GM19023 (cell line): ENCODE measurements around the gene DLG2.

Experiments
- ATAC-seq: cut with Tn5 transposase; IDR thresholded peaks from one replicate; pipeline ENCODE4 v1.9.1; 2021; ENCODE audit warnings: mild to moderate bottlenecking, moderate library complexity; ENCODE audit not compliant: unreplicated experiment

DLG2 gene

GRCh38 chr11:84089072-84090057, 1537.8 kb downstream of the DLG2 start:
- no peak for ATAC-seq

DNA sequence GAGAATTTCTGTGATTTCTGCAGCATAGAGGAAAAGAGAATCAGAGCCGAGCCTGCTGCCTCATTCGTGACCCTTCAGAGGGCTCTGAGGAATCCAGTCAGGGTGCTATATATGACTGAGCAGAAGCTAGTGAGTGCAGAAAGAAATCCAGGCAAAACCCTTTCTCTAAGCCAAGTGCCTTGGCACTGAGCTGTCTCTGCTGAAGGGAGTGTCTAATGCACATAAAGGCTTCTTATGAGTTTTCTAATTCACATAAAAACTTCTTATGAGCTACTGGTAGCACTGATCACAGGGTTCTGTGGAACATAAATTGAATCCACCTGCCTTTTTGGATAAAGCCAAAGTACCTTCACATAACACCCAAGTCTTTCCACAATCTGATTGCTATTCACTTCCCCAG, 1555.3 kb downstream of the DLG2 start:
- no peak for ATAC-seq

- ATAC-seq = no peak
Observed at GRCh38 chr11:84069048-84069447, 1558.1 kb downstream of the DLG2 start.

- ATAC-seq = no peak
Observed at GRCh38 chr11:84061726-84062125, 1565.4 kb downstream of the DLG2 start.

DNA sequence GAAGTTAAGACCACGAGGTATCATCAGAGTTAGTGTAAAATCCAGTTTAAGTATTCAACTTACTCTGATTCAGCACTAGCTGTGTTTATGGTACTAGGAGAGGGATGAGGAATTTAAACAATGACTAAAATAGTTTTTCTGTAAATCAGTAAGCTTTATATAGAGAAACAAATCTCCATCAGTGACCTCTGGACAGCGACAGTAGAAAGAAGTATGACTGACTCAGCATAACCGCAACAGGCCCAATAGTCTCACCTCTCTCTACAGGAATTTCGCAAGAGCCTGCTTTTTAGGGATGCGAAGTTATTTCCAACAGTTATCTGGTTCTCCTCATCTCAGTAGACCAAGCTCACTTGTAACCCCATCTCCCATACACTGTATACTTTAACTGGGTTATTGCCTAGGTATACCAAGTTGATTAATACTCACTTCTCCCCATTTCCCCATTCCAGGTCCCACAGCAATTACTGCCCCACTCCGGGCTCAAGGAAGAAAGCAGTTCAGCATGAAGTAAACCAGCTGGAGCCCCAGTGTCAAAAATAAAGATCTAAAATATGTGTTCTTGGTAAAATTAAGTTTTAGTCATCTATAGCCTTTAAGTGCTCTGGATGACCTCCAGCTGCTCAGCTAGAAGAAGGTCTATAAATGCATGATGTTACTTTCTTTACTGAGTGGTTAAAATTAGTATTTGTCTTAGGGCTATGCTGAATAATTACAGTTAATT, 1570.3 kb downstream of the DLG2 start:
- ATAC-seq = no peak

GRCh38 chr11:84045146-84045545, 1582.0 kb downstream of the DLG2 start:
- no peak for ATAC-seq

- no peak for ATAC-seq
Observed at GRCh38 chr11:84044706-84045105, 1582.4 kb downstream of the DLG2 start.

- ATAC-seq = no peak
Observed at GRCh38 chr11:84036664-84037194, 1590.4 kb downstream of the DLG2 start.

- no peak for ATAC-seq
Observed at GRCh38 chr11:84035645-84036044, 1591.5 kb downstream of the DLG2 start.

GRCh38 chr11:84034484-84034883, 1592.7 kb downstream of the DLG2 start:
- no peak for ATAC-seq

- no peak for ATAC-seq
Observed at GRCh38 chr11:84024266-84024665, 1602.9 kb downstream of the DLG2 start.

- no peak for ATAC-seq
Observed at GRCh38 chr11:84022695-84023094, 1604.4 kb downstream of the DLG2 start.

DNA sequence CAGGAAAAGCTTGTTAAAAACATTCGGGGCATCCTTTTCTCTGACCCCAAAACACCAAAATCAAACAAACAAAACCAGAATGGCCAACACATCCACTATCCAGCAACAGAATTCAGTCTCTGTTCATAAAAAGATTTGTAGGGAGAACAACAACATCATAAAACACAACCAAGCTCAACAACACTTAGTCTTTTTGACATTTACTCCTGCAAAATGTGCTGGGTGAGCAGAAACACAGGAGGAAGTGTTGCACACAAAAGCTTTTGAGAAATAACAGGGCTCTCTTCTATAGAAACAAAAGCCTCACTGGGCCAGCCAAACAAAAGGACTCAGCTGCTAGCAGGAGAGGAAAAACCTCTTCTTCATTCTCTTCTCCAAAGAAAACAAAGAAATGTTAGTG, 1604.9 kb downstream of the DLG2 start:
- ATAC-seq = no peak

DNA sequence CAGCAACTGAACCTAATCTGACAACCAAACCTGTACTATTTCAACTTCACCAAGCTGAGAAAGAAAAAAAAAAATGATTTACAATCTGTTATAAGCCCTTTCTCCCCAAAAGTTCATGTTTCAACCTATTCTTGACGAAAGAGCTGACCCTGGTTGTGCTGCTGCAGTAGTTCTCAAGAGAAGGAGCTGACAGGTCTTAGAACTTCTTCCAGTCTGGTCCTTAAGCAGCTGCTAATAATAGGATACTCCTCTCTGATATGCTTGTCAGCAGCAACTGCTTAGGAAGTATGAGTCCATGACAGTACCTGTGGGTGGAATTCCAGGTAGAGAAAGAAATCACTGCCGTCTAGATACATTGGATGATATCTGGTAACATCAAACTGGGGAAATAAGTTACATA, 1605.9 kb downstream of the DLG2 start:
- no peak for ATAC-seq

DNA sequence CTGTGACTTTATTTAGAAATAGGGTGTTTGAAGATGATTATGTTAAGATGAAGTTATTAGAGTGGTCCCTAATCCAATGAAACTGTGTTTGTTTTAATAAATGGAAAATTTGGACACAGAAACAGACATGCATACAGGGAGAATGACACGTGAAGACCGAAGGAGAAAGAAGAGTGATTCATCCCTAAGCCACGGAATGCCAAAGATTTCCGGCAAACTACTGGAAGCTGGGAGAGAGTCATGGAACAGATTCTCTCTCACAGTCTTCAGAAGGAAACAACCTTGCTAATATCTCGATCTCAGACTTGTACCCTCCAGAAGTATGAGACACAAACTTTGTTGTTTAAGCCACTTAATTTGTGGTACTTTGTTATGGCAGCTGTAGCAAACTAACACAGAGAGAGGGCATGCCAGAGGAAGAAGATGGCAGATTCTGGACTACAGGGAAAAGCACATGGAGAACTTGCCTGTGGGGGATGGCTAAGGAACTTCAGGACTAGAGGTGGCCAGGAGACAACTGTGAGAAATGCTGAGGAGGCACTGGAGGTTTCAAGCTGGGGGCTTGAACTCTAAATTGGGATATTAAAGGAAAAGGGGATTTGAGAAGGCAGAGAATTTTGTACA, 1607.5 kb downstream of the DLG2 start:
- ATAC-seq = no peak

GRCh38 chr11:84014539-84014938, 1612.6 kb downstream of the DLG2 start:
- no peak for ATAC-seq

- no peak for ATAC-seq
Observed at GRCh38 chr11:84012171-84012826, 1614.8 kb downstream of the DLG2 start.

DNA sequence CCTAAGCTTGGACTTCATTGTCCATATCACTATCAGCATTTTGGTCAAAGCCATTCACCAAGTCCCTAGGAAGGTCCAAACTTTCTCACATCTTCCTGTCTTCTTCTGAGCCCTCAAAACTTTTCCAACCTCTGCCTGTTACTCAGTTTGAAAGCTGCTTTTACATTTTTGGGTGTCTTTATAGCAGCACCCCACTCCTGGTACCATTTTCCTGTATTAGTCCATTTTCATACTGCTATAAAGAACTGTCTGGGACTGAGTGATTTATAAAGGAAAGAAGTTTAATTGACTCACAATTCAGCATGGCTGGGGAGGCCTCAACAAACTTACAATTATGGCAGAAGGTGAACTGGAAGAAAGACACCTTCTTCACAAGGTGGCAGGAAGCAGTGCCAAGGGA, 1624.0 kb downstream of the DLG2 start:
- ATAC-seq = no peak

DNA sequence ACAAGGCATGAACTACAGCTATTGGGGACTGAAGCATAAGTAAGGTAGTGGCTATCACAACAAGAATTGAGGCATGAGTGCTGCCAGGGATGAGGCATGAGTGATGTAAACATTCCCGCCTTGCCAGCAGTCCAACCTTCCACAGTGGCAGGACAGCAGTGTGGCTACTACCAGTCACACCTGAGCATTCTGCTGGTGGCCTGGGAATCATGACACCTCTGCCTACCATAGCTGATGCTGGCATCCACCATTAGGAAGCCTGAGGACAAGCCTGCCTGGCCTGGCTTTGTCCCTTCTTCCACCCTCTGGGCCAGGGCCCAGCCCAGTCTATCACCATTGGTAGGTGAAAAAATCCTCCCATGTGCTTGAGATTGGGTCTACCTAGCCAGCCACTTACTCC, 1628.2 kb downstream of the DLG2 start:
- no peak for ATAC-seq

DNA sequence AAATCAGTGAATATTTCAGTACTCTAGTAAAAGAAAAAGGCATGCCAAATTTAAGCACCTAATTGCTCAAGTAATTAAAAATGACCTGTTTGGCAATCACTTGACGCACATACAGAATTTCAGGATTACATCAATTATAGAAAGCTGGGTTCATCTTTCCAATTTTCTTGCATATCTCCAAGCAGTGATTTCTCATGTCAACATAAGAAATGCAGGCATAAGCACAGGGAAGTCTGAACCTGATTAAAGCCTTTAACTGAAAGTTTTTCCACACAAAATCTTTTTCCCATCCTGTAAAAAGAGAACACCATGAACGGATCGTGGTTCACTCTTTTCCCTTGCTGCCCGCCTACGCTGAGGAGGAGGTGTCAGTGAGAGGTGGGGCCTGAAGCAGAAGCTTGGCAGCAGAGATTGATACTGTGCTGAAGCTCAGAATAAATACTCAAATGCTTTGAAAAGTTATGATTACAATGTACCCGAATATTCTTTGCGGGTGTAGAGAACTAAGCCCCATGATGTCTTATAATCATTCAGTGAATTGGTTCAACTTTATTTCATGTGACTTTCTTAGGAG, 1636.9 kb downstream of the DLG2 start:
- no peak for ATAC-seq
